Stimulated activated naive CD8-positive, alpha-beta T cell treated with anti-CD3 and anti-CD28 coated beads, Interleukin-15, amount 100 ng/mL, for 72 hours (primary cell): Measurements from ENCODE around the gene SYT13.

Source experiments
- ATAC-seq: fragments of 150-1000 bp; cut with Tn5 transposase; 2 replicates; pipeline ENCODE4 v1.10.0; 2021; ENCODE audit warnings: mild to moderate bottlenecking, moderate library complexity
- DNase-seq, 2 donors: peaks; one replicate each; pipeline ENCODE4 v3.0.0; 2021 to 2022
- H3K27ac Mint-ChIP-seq, 2 donors: one replicate each; pipeline ENCODE4 v1.8.0; 2022; ENCODE audit warnings: mild to moderate bottlenecking in 2 of 2, mixed read lengths in 2 of 2, moderate library complexity in 2 of 2
- H3K27me3 Mint-ChIP-seq: one replicate; pipeline ENCODE4 v1.8.0; 2022; ENCODE audit warnings: mixed read lengths
- H3K4me1 Mint-ChIP-seq: one replicate; pipeline ENCODE4 v1.8.0; 2022; ENCODE audit warnings: mild to moderate bottlenecking, mixed read lengths
- H3K4me3 Mint-ChIP-seq, 2 donors: one replicate each; pipeline ENCODE4 v1.8.0; 2022; ENCODE audit warnings: mild to moderate bottlenecking in 2 of 2, mixed read lengths in 2 of 2, moderate library complexity in 1 of 2
- H3K9me3 Mint-ChIP-seq, 2 donors: one replicate each; pipeline ENCODE4 v1.8.0; 2022; ENCODE audit warnings: mixed read lengths in 2 of 2

Gene SYT13

DNA sequence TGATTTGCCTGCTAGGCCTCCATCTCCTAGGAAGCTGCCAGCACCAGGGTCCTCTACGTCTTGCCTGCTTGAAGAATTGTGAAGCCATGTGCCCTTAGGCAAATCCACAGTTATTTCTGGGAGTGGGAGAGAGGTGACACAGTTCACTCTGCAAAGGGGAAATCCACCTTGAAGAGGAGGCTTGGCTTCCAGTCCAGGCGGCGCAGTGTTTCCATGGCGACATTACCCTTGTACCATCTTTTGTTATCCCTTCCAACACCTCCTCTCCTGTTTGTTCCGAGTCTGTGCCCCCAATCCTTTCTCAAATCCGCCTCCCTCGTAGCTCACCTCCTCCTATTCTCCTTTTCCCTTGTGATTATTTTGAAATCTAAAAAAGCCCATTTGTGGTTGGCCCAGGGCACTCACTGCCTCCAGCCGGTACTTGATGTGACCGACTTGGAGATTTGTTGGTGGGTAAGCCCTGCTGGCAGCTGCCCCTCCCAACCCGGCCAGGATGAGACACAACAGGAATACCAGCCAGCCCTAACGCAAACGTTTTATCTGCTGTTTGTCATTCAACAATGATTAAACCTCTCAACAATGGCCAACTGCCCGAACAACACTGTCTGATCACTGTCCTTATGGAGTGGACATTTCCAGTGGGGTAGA, 18.4 kb downstream of the SYT13 start:
- no peak for ATAC-seq
- H3K27me3 Mint-ChIP-seq, result peaks cover 67% of the 10 kb centered on the region
- no peaks in the 10 kb centered on the region for H3K4me1 Mint-ChIP-seq
- no peak for DNase-seq
- no peak overlapping the region for H3K27ac Mint-ChIP-seq
- peaks cover 0 to 4% of the 10 kb centered on the region in 2 donors for H3K9me3 Mint-ChIP-seq
- H3K4me3 Mint-ChIP-seq, result no peak overlapping the region

DNA sequence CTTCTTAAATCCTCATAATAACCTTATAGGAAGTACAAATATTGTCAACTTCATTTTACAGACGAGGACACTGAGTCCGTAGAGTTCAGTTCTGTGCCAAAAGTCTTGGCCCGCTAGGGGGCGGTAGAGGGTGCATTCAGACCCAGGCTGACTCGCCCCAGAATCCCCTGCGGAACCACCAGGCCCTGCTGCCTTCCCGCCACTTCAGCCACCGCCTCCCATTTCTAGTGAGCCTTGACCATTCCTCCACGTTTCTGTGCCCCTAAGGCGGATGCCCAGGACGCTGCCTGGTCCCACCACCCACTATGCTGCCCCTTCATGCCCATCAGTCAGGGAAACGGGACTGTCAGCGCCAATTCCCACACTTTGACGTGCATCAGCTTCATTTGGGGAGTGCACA, 19.1 kb downstream of the SYT13 start:
- ATAC-seq (no peak), DNase-seq (peak in 1 of 2 donors; percentile 9)
- Mint-ChIP-seq H3K4me3 (no peak overlapping the region), H3K27me3 (peaks cover 65% of the 10 kb centered on the region), H3K4me1 (no peaks in the 10 kb centered on the region), H3K9me3 (peaks cover 0 to 4% of the 10 kb centered on the region in 2 donors), H3K27ac (no peak overlapping the region)

- no peak overlapping the region for H3K4me3 Mint-ChIP-seq
- DNase-seq (no peak), ATAC-seq (no peak)
- peaks cover 0 to 4% of the 10 kb centered on the region in 2 donors for H3K9me3 Mint-ChIP-seq
- H3K4me1 Mint-ChIP-seq, result no peaks in the 10 kb centered on the region
- H3K27ac Mint-ChIP-seq, result no peak overlapping the region
- H3K27me3 Mint-ChIP-seq, result peaks cover 65% of the 10 kb centered on the region
These were observed 19.5 kb downstream of the SYT13 start for GRCh38 chr11:45266676-45267020.

DNA sequence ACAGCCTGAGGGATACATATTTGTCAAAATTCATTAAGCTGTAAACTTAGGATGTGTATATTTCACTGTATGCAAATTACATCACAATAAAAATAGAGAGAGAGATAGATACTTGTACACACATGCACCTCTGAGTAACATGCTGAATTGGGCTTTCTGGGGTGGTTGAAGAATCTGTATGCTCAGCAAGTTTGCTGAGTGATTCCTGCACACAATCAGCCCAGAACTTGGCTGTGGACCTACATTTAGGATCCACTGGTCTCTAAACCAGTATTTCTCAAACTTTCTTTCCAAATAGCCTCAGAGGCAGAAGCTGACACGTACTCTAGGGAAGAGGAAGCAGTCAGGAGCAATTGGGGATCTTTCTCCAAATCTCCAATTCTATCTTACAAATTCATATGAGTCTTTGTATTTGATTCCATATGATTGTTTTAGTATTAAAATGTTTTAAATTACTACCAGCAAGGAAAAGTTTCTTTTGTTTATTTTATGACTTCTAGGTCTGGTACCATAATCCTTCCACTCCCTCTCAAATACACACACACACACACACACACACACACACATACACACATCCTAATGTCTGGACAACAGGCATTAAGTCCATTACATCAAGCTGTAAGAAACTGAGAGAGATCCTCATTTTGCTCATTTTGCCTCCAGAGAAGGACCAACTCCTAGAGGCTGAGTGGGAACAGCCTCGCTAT, 20.0 kb downstream of the SYT13 start:
- Mint-ChIP-seq H3K4me3 (no peak overlapping the region), H3K27ac (no peak overlapping the region), H3K27me3 (peaks cover 63% of the 10 kb centered on the region), H3K9me3 (peaks cover 0 to under 1% of the 10 kb centered on the region in 2 donors), H3K4me1 (no peaks in the 10 kb centered on the region)
- no peak for DNase-seq
- no peak for ATAC-seq

DNA sequence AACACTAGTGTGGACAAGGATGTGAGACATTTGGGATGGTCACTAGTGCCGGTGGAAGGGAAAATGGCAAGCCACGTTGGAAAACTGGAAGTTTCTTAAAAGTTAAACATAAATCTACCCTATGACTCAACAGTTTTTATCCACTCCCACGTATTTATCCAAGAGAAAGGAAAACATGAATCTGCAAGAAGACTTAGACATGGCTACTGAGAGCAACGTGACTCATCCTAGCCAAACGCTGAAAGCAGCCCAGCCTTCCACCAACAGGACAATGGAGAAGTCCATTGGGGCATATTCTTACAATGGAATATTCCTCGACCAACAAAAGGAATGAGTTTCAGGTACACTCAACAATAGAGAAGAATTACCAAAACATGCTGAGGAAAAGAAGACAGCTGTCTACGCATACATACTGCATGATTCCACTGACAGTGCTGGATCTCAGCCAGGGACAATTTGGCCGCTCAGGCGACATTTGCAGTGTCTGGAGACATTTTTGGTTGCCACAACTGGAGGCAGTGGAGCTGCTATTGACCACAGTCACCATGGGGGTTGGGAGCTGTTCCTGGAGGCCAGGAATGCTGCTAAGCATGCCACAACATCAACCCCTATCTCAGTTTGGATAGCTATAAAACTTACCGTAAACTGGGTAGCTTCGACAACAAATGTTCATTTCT, 21.2 kb downstream of the SYT13 start:
- H3K4me3 Mint-ChIP-seq, result no peak overlapping the region
- H3K27ac Mint-ChIP-seq, result no peak overlapping the region
- no peak for ATAC-seq
- peaks cover 69% of the 10 kb centered on the region for H3K27me3 Mint-ChIP-seq
- H3K4me1 Mint-ChIP-seq, result no peaks in the 10 kb centered on the region
- no peak for DNase-seq
- H3K9me3 Mint-ChIP-seq, result no peaks in the 10 kb centered on the region

- Mint-ChIP-seq H3K4me3 (no peak overlapping the region), H3K27me3 (peaks cover 75% of the 10 kb centered on the region), H3K4me1 (no peaks in the 10 kb centered on the region), H3K27ac (no peak overlapping the region), H3K9me3 (no peaks in the 10 kb centered on the region)
- ATAC-seq (no peak), DNase-seq (no peak)
These were observed 22.4 kb downstream of the SYT13 start for GRCh38 chr11:45263773-45264172.

DNA sequence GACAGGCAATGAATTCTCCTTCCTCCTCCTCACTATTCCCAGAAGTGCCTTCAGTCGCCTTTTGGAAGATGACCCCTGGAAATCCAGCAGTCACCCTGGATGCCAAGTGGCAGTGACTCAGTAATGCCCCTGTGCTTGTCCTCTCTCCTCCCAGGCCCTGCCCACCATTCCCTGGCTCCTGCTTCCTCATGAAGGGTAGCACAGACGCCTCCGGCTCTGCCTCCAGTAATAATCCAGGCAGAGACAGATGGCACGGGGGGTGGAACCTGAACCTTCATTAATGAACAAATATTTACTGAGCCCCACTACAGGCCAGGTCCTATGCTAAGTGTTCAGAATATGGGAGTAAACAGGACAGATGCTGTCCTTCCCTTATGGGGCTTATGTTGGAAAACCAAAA, 23.2 kb downstream of the SYT13 start:
- ATAC-seq, result no peak
- Mint-ChIP-seq H3K4me1 (no peaks in the 10 kb centered on the region), H3K27ac (no peak overlapping the region), H3K27me3 (peaks cover 77% of the 10 kb centered on the region), H3K4me3 (no peak overlapping the region), H3K9me3 (no peaks in the 10 kb centered on the region)
- no peak for DNase-seq

- no peak overlapping the region for H3K27ac Mint-ChIP-seq
- H3K9me3 Mint-ChIP-seq, result no peaks in the 10 kb centered on the region
- H3K4me3 Mint-ChIP-seq, result no peak overlapping the region
- DNase-seq (no peak), ATAC-seq (no peak)
- H3K27me3 Mint-ChIP-seq, result peaks cover 76% of the 10 kb centered on the region
- no peaks in the 10 kb centered on the region for H3K4me1 Mint-ChIP-seq
These were observed 26.1 kb downstream of the SYT13 start for GRCh38 chr11:45260071-45260470.

DNA sequence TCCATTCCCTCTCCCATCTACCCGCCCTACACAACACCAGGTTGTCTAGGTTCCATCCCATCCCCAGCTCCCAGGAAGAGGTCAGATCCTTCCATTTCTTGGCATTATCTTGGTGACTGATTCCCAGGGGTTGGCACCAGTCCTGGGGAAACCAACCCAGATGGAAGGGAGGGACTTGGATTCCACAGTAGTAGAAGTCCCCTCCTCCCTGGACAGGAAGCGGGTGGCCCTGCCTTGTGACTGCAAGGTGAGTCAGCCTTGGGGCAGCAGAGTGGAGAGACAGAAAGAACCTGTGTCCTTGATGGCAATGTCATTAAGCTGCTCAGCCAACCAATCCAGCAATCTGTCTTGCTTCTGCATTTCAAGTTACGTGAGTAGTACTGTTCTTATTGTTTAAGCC, 26.5 kb downstream of the SYT13 start:
- Mint-ChIP-seq H3K27ac (no peak overlapping the region), H3K4me1 (no peaks in the 10 kb centered on the region), H3K9me3 (no peaks in the 10 kb centered on the region), H3K27me3 (peaks cover 71% of the 10 kb centered on the region), H3K4me3 (no peak overlapping the region)
- ATAC-seq, result no peak
- no peak for DNase-seq

DNA sequence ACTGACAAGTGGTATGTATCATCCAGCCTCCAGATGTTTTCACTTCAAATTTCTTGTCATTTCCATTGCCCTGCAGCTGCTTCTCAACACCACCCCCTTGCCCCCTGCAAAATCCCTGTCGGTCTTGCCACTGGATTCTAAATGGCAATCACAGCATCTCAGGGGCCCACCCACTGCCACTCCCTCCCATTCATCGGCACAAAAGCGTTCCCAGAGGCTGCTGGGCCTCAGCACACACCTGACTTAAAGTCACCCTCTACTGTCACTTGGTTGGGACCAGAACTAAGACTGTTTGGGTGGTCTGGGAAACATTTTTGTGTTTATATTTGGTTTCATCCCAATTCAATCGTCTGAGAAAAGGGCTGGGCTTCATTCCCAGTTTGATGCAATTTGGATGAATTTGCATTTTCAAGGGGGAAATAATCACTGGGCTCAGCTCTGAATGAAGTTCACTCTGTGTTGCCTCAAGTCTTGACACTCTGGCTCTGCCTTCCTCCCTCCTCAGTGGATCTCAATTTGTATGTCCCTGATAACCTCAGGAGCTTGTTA, 27.1 kb downstream of the SYT13 start:
- Mint-ChIP-seq H3K27ac (no peak overlapping the region), H3K27me3 (peaks cover 66% of the 10 kb centered on the region), H3K9me3 (no peaks in the 10 kb centered on the region), H3K4me1 (no peaks in the 10 kb centered on the region), H3K4me3 (no peak overlapping the region)
- ATAC-seq (no peak), DNase-seq (no peak)

- H3K9me3 Mint-ChIP-seq, result no peaks in the 10 kb centered on the region
- peaks cover 36% of the 10 kb centered on the region for H3K27me3 Mint-ChIP-seq
- H3K27ac Mint-ChIP-seq, result no peak overlapping the region
- H3K4me1 Mint-ChIP-seq, result no peaks in the 10 kb centered on the region
- no peak for DNase-seq
- no peak for ATAC-seq
- H3K4me3 Mint-ChIP-seq, result no peak overlapping the region
These were observed 32.1 kb downstream of the SYT13 start for GRCh38 chr11:45254070-45254469.

DNA sequence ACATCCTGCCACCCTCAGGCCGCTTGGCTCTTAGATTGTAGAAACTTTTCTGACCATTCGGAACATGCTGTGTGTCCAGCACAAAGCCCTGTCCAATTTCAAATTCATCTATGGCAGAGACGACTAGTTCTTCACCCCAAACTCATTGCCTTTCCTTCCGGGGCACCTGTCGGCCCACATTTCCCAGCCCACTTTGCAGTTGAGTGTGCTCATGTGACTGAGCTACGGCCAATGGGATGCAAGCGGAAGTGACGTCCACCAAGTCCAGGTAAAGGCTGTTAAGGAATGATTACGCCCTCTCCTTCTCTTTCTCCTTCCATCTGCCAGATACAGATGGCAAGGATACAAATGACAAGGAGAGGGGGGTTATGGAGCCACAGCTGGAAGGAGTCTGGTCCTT, 32.5 kb downstream of the SYT13 start:
- H3K27me3 Mint-ChIP-seq, result peaks cover 32% of the 10 kb centered on the region

DNA sequence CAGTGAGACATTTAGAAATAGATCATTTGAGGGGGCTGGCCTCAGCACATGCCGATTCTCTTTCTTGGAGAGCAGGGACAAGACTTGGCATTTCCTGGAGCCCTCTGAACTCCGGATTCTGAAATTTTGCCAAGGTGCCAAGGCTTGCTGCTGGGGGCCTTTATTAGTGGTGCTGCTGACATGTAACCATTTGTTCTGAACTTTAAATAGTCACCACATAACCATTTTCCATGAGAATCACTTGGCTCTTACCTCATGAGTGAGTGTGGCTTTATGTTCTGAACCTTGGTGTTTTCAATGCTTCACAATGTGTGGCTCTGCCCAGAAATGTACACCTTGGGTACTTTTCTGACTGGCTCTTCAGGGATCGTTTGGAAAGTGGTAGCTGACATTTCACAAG, 33.3 kb downstream of the SYT13 start:
- no peaks in the 10 kb centered on the region for H3K9me3 Mint-ChIP-seq
- ATAC-seq (no peak), DNase-seq (no peak)
- no peak overlapping the region for H3K27ac Mint-ChIP-seq
- peaks cover 24% of the 10 kb centered on the region for H3K27me3 Mint-ChIP-seq
- H3K4me3 Mint-ChIP-seq, result no peak overlapping the region
- H3K4me1 Mint-ChIP-seq, result no peaks in the 10 kb centered on the region

More for the DNA sequence above, 32.5 kb downstream of the SYT13 start:
- ATAC-seq (no peak), DNase-seq (no peak)
- Mint-ChIP-seq H3K9me3 (no peaks in the 10 kb centered on the region), H3K27ac (no peak overlapping the region), H3K4me1 (no peaks in the 10 kb centered on the region), H3K4me3 (no peak overlapping the region)

DNA sequence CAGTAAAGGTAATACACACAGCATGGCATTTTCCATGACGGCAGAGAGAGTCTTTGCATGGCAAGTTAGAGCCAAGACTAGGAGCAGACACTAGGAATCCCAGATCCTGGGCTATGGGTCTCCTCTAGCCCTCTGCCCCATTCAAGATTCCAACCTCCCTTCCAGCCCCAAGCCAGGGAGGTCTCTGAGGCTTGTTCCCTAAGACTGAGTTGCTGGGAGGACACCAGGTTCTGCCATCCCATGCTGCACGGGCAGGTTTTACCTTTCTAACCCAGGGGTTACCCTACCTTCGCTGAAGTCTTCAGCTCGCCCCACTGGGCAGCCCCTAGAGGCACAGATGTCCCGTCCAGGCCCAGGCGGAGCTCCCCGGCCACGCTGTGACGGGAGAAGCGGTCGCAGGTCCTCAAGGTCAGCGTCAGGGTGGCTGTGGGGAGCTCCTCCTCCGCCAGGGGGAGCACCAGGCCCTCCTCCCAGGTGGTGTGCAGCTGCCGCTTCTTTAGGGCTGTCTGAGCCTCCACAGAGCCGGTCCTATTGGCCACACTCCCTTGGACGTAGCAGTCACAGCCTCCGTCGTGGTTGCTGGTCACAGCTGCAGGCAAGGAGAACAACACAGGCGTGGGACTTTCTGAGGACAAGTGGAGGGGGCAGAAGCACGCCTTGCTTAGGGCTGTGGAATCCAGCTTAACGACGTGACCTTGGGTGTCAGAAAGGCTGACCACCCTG, 33.8 kb downstream of the SYT13 start:
- Mint-ChIP-seq H3K27ac (no peak overlapping the region), H3K9me3 (no peaks in the 10 kb centered on the region), H3K4me1 (no peaks in the 10 kb centered on the region), H3K27me3 (peaks cover 23% of the 10 kb centered on the region), H3K4me3 (no peak overlapping the region)
- ATAC-seq, result peak; percentile 58
- DNase-seq, result peak; percentile 10 to 23

DNA sequence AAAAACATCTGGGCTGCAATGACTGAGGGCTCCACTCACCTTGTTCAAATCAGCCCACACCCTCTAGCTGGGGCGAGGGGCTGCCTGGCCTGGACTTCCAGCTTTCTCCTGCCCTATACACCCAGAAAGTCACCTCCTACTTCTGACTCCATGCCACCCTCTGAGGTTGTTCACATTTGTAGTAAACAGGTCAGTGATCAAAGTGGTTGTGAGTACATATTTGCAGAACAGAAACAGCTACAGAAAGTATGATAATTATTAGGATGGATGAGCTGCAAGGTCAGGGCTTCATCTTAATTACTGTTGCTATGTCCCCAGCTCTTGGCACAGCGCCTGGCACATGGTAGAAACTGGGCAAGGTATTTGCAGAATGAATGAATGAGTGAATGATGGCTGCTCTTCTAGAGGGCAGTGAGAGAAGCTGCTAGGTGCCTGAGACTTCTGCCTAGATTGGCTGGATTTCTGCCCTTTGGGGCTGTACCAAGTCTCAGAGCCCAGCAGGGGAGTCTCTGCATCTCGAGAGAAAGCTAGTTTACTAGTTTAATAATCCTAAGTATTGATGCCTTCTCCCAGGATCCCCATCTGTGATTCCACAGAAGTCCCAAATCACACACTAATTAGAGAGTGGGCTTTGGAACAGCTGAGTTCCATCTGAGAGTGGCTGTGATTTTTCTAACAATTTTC, 36.0 kb downstream of the SYT13 start:
- Mint-ChIP-seq H3K4me1 (no peaks in the 10 kb centered on the region), H3K27me3 (peaks cover 29% of the 10 kb centered on the region), H3K27ac (no peak overlapping the region), H3K4me3 (no peak overlapping the region), H3K9me3 (no peaks in the 10 kb centered on the region)
- ATAC-seq (no peak), DNase-seq (no peak)
